ENCODE measurements around the gene RTP3.
A peak's percentile ranks its signal among the peaks of the same experiment; 100 is the strongest.
"Not testable (repeated sequence)": the region's sequence is repeated elsewhere in the genome, so short reads cannot be mapped to it uniquely, and the experiment has no call there.

RTP3 gene

DNA sequence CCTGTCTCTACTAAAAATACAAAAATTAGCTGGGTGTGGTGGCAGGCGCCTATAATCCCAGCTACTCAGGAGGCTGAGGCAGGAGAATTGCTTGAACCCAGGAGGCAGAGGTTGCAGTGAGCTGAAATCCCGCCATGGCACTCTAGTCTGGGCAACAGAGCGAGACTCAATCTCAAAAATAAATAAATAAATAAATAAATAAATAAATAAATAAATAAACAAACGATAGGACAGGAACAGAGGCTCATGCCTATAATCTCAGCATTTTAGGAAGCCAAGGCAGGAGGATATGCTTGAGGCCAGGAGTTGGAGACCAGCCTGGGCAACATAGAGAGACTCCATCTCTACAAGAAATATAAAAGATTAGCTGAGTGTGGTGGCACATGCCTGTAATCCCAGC, 24.4 kb downstream of the RTP3 start:
- DNase-seq = not testable (repeated sequence)

DNA sequence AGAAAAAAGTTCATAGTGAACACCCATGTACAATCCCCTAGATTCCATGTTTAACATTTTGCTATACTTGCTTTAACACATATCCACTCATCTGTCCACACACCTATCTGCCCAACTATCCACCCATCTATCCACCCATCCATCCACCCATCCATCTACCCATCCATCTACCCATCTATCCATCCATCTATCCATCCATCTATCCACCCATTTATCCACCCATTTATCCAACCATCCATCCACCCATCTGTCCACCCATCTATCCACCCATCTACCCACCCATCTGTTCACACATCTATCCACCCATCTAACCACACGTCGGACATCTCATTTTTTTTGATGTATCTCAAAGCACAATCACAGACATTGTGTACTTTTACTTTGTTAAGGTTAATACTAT, 25.8 kb downstream of the RTP3 start:
- no peak for DNase-seq

DNA sequence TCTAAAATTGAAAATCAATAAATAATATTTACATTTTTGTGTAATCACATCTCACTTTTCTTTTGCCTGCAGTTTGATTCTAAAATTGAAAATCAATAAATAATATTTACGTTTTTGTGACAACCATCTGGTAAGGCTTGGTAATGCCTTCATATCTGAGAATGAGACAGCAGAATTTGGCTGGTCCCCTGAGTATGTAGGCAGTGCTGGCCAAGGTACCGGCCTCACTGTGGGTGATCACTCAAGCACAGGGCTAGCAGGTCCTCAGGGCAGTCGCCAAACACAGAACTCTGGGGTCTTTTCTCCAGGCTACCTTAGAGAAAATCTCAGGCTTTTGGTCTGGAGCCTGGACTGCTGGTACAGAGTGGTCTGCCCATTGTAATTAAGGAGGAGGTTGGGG, 26.2 kb downstream of the RTP3 start:
- DNase-seq = no peak

DNA sequence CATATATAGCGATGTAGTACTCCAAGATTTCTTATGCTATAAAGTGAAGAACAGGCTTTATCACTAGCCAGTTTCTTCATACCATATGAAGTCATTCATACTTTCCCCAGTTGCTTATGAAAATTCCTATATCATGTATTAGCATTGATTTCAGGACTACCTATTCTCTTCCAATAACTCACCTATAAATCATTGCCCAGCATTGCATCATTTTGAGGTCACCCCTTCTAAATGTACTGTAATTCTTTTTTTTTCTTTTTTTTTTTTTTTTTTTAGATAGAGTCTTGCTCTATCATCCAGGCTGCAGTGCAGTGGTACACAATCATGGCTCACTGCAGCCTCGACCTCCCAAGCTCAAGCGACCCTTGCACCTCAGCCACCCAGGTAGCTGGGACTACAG, 27.1 kb downstream of the RTP3 start:
- DNase-seq = no peak

DNA sequence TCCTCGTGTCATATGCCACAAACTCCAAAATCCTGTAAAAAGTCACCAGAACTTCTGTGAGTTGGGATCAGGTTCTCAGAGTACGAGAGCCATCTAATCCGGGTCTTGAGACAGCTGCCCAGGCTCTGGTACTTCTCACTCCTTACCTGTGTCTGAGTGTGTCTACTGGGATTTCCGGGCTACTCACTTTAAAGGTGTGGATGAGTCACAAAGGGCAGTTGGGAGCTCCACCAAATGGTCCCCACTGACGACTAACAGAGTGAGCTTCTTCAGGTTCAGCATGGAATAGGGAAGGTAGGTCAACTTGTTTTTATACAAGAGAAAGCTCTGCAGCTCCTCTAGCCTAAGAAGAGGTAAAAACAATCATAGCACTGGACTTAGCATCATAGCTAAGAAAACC, 29.5 kb downstream of the RTP3 start:
- DNase-seq = no peak

DNA sequence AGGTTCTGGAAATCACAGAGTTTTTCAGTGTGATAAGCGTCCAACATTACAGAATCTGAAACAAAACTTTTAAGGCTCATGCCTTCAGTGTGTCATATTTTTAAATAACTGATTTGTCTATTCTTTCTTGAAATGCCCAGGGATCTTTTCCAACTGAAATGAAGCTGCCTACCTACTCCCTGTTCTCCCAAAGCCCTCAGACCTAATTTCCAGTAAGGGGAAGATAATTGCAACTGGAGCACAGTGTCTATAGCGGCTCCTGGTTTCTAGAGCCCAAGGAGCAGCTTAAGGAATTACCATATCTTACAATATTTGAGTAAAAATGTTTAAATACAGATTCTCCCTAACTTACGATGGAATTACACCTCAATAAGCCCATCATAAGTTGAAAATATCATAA, 35.3 kb downstream of the RTP3 start:
- no peak for DNase-seq

DNA sequence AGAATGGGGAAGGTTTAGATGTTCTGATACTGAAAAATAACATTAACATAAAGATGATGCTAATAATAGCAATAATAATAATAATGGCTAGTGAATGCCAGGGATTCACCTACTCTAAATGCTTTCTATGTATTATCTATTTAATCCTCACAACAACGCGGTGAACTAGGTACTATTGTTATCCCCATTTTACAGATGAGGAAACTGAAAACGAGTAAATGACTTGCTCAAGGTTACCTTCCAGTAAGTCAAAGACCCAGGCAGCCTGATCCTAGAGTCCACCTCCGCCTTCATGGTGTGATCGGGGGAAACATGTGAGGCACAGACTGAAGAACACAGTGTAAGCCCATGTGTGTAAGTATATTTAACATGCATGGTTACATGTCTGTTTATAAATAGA, 38.0 kb downstream of the RTP3 start:
- DNase-seq = no peak

DNA sequence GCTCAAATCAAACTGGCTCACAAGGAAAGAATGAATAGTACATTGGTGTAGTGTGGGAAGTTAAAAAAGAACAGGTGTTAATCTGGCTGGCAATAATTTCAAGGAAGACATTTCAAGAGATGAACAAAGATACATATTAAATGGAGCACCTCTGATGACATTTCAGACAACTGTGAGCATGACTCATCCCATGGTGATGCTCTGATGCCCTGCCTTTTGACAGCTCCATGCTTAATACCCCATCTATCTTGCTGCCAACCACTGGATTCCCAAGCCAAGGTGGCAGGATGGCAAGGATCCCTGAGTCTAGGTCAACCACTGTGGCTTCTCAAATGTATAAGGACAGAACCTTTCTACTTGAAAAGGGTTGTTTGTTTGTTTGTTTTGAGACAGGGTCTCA, 39.0 kb downstream of the RTP3 start:
- DNase-seq = no peak

DNA sequence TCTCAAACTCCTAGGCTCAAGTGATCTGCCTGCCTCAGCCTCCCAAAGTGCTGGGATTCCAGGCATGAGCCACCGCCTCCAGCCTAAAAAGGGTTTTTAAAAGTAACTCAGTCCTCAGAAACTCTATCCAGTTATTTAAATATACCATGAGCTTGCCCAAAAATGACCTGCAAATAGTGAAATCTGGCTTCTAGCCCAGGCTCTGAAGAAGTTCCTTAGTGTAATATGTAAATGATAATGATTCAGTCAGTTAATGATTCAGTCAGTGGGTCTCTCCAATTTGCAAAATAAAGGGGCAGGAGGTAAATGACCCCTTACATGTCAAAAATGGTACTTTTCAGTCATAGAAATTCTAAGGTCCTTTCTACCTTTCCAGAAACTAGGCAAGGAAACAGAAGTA, 39.5 kb downstream of the RTP3 start:
- no peak for DNase-seq

DNA sequence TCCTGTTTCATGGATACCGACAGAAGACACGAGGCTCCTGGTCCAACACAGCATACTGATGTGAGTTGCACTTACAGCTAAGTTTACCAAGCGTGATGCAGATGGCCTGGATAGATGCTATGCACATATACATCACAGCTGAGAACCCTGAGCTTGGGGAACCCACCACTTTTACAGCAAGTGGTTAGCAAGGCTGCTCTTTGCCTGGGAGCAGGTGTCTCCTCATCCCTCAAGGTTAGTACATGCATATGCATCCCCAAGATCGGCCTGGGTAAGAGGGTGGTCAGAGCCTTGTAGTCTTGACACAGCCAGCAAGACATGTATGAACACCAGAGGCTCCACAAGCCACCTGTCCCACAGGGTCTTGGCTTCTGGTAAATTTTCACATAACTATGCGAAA, 40.0 kb downstream of the RTP3 start:
- no peak for DNase-seq

DNA sequence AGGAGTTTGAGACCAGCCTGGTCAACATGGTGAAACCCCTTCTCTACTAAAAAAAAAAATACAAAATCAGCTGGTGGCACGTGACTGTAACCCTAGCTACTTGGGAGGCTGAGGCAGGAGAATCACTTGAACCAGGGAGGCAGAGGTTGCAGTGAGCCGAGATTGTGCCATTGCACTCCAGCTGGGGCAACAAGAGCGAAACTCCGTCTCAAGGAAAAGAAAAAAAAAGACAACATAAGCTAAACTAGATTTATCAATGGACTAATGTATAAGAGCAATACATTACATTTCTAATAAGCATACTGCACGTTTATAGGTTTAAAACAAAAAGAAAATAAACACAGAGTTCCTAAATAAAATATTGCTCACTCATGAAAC, 40.6 kb downstream of the RTP3 start:
- not testable (repeated sequence) for DNase-seq

DNA sequence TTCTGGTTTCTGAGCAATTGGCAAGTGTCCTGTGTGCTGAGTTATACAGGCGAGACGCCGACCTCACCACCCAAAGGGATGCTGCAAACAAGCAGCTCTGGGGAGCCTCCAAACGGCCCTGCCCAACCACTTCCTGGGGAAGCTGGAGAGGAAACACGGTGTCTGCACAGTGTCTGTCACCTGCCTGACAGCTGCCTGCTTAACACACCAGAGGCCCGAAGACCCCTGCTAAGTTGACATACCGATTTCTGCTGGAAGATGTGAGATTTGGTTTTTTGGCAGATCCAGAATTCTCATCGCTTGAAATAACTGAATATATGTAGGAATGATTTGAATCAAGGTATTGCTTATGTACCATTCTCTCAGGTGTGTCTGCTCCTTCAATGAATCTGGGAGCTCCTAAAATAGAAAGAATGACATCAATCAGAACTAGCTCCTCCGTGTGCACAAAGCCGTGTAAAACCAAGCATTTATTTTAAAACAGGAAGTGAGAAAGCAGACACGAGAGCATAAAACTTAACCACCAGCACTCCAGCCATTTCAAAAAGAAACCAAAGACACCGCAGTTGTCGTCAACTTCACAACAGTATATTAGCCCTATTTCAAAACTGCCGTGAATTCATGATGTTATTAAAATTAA, 41.1 kb downstream of the RTP3 start:
- peak; percentile 90 for DNase-seq

DNA sequence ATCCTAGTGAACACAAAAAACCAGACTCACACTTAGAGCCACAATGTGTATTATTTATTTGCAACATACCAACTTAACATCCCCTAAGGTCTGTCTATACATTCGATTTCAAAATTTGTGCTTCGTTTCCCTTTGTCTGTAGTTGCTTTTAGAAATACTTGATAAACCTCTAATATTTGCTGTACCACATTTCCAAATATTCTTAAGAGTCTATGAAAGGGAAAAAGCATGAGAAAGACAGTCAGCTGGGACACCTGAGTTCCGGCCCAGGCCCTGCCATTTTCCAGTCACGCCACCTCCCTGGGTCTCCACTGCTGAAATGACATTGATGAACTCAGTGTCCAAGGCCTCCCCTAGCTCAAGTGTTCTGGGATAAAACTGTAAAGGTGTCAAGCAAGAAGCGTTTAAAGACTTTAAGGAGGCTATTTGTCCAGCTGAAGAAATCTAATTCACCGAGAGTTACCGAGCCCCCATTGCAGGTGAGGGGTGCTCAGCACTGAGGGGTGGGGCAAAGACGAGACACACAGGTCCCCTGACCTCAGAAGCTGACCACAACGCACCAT, 41.7 kb downstream of the RTP3 start:
- DNase-seq = no peak

DNA sequence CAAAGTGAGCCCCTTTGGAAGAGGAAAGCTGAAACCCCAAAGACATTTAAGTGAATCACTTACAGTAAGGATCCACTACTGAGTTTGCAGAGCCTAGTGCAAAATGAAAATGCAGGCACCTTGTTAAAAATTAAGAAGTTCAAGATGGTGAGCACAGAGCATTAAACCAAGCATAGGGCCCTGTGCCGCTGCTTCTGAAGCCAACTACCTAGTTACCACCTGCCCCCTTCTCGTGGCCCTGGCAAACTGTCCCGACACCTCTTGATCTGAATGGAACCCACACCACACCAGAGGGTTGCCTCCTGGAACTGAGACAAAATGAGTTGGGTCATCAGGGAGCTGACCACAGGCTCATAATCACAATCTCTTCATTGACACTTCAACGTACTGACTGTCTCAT, 42.8 kb downstream of the RTP3 start:
- DNase-seq = no peak

DNA sequence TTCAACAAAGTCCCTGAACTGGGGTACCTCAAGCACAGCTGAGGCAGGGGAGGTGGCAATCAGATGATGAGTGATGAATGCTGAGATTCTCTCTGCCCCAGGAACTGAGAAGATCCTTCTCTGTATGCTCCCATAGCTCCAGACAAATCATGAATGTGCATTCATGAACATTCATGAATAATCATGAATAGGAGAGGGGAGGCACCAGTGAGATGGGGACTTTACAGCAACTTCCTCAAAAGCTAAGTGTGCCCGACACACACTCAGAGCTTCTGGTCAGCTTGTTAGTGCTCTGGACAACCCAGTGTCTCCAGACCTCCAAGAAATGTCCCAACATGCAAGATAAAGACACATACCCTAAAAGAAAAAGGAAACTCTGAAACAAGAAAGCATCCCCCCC, 44.1 kb downstream of the RTP3 start:
- DNase-seq = no peak

DNA sequence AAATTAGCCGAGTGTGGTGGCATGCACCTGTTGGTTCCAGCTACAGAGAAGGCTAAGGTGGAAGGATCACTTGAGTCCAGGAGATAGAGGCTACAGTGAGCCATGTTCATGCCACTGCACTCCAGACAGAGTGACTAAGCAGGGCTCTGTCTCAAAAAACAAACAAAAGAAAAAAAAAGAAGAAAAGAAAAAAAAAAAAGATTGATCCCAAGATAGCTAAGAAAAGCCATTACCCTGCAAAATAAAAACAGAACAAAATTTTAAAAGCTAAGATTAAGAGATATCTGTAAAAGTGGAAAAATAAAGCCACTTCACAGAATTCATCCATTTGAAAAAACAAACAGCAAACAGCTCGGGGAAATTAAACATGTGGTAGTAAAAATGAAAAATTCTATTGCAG, 44.6 kb downstream of the RTP3 start:
- no peak for DNase-seq

DNA sequence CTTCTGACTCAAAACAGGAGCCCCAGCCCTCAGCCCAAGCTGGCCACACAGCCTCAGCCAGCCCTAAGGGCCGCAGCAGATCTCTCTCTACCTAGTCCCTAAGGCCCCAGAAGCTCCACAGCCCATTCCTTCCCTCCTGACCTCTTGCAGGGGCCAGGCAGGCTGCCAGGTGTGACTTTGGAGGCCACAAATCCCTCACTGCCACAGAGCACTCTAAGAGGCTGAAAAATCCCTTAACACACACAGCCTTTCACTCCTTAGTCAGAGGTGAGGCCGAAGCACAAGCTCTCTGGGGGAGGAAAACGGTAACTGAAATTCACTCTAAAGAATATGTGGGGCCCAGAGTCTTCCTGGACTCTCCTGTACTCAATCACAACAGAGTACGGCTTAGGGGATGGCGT, 45.0 kb downstream of the RTP3 start:
- no peak for DNase-seq

DNA sequence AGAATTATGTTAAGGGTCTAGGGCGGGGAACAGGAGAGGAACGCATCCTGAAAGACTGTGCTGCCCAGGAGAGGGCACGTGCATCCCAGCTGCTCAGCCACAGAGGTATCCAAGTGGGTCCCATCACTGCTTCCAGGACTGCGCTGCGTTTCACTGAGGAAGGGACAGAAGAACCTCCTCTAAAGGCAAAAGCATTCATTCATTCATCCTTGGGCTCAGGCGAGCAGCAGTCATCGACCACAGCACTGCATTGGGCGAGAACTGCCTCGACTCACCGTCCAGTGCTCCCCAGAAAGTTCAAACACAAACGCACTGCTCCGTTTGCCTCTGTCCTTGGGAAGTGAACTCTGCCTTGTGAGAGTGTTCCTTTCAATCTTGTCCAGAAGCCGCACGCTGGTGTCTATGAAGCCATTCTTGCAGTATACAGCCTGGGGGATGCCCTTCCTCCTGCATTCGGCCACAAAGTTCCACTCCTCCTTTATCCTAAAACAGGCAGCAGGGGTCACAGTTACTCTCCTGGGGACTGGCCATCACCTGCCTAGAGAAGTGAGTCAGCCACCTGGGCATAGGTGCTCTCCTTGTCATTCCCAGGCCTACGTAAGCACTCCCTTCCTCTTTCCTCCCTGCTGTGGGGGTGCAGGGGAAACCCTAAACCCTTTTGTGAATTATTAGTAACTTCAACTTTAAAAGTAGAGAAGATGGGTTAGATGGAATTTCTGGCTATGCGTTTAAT, 47.2 kb downstream of the RTP3 start:
- DNase-seq = no peak

DNA sequence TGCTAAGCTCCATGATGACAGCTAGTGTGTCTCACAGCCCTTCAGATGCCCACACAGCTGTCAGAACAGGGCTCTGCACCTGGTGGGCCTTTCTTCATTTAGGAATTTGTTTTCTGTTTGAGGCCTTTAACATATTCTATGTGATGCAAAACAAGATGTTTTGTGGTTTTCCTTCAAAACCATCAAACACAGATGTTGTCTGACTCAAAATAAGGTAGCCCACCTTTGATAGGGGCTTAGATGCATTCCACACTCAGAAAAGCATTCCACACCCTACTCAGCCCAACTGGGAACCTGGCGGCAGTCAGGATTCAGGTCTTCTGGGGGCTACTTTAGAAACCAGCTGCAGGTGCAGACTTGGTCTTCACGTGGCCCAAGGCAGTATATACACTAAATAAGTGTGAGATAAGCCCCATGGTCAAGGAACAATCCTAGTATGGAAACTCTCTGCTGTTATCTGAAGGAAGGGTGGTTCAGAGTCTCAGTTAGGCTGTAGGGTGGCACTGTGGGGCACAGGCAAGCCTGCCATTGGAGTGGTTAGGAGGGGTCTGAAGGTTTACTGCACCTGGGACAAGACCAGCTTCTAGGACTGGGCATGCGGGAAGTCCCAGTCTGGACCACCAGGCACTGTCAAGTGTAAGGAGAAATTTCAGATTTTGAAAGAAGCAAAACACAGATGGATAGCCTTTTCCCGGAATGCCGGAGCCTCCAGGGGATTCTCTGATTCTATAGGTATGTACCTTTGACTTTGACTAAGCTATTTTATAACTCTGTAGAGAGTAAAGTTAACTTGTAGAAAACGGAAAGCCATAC, 48.2 kb downstream of the RTP3 start:
- DNase-seq = no peak

DNA sequence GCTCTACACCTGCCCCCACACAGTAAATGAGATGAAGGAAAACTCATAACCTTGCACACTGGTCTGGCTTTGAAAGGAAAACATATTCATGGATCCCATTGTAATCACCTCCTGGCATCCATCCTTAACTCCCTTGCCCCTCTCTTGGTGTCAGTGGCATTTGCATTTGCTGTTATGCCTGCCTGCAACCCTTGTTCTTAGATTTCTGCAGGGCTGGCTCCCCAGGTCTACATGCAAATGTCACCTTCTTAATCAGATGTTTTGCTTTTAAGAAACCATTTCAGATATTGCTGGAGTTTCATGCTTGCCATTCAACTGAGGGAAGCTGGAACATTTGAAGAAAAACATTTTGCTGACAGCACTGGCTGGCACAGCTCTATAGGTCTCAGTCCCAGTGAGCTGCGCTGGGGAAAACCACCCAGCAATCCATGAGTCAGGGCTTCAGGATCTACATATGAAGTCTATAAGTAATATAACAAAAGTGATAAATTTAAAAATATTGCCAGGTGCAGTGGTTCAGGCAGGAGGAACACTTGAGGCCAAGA, 49.2 kb downstream of the RTP3 start:
- no peak for DNase-seq

DNA sequence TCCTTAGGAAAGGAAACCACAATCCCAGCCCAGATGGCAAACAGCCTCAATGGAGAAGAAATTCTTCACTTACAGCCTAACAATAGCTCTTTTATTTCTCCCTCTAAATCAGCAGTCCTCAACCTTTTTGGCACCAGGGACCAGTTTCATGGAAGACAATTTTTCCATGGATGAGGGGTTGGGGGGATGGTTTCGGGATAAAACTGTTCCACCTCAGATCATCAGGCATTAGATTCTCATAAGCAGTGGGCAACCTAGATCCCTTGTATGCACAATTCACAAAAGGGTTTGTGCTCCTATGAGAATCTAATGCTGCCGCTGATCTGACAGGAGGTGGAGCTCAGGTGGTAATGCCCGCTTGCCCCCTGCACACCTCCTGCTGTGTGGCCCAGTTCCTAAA, 50.8 kb downstream of the RTP3 start:
- not testable (repeated sequence) for DNase-seq

DNA sequence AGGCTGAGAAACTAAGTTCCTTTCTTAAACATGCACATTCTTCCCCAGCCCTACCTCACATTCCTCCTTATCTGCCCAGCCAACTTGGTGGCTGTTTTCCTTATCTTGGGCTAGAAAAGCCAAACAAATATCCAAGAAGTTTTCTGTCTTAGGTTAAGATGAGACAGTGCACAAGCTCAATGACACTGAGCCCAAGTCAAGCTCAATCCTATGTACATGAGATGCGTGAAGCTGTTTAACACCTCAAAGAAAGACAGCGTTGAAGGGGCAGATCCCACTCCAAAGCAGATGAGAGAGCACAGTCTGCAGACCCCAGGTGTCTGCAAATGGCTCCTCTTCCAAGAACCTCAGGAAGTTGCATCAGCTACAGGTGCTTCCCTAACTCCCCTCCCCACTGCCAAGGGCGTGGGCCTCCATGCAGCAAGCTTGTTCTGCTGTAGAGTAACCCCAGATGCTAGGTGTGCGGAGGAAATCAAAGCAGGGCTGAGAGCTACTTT, 51.7 kb downstream of the RTP3 start:
- DNase-seq = no peak

DNA sequence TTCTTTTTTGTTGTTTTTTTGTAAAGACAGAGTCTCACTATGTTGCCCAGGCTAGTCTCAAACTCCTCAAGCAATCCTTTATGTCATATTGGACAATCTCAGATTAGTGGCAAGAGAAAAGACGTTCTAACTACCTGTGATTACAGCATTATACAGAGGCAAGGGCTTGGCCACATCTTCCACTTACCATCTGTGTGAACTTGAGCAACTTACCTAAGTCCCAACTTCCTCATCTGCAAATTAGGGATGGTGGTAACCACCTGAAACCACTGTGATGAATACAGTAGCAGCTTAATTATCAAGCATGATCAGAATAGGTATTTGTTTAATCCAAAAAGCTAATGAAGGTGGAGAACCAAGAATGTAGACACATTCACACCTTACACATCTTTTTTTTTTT, 52.2 kb downstream of the RTP3 start:
- DNase-seq = no peak

Measured in activated effector memory CD4-positive, alpha-beta T cell treated with anti-CD3 and anti-CD28 coated beads, Interleukin-2, amount 50 U/mL, for 16 hours (primary cell).